ENCODE measurements around the gene SLC26A3.

The SLC26A3 gene

GRCh38 chr7:107815254-107815882 is 12.3 kb upstream of the SLC26A3 start:
- DNase-seq: no peak

- DNase-seq: no peak
Observed at GRCh38 chr7:107813524-107813923, 10.5 kb upstream of the SLC26A3 start.

GRCh38 chr7:107811934-107812333 is 8.9 kb upstream of the SLC26A3 start:
- DNase-seq: no peak

- DNase-seq: no peak
Observed at GRCh38 chr7:107810626-107811025, 7.6 kb upstream of the SLC26A3 start.

DNA sequence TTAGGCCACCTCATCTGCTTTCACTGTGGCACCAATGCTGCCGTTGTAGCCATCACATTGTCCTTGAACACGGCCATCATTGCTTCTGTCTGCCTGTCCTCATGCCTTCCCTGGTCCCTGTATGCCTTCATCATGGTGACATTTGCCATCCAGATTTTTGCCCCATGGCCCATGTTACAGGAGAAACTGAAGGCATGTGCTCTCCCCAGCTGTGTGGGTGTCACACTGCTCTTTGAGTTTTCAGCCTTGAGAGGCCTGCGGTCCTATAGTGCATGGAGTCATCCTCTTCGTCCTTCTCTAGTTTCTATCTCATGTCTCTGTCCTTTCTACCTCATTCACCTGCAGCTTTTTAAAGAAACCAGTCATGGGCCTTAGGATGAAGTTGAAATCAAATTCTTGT is 6.2 kb upstream of the SLC26A3 start:
- DNase-seq: no peak

GRCh38 chr7:107799647-107800264 is 3.3 kb downstream of the SLC26A3 start:
- DNase-seq: no peak

GRCh38 chr7:107792364-107792763 is 10.7 kb downstream of the SLC26A3 start:
- DNase-seq: no peak

DNA sequence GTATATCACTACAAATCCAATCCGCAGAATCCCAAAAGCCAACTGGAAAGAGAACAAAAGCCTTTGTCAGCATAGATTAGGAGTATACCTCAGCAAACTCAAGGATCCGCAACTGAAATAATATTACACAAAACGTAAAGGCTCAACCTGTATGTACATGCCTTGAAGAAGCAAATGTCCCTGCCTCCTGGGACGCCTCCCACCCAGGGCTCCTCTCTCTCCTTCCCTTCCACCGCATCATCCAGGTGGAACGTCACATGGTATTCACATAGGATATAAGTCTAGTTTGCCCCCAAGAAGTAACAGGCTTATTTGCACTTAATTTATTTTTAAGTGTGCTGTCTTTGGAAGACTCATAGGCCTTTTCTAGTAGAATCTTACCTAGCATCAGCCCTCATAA is 13.4 kb downstream of the SLC26A3 start:
- DNase-seq: no peak

GRCh38 chr7:107788662-107789061 is 14.4 kb downstream of the SLC26A3 start:
- DNase-seq: no peak

- DNase-seq: no peak
Observed at GRCh38 chr7:107788216-107788615, 14.8 kb downstream of the SLC26A3 start.

DNA sequence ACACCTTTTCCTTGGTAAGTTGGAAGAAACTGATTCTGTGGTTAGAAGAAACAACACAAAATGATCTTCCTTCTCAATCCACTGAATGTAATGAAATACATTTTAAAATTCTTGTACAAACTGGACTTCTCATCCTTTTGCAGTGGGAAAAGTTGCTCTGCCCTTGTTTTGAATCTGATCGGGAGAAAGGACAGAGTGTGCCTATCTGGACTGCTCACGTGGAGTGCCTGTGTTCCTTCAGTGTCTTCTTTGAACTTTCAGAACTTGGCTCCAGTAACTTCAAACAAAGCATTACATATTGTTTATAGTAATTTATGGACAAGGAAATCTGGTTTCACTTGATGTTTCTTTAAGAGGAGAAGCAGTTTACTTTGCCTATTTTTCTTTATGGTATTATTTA is 17.1 kb downstream of the SLC26A3 start:
- DNase-seq: no peak

DNA sequence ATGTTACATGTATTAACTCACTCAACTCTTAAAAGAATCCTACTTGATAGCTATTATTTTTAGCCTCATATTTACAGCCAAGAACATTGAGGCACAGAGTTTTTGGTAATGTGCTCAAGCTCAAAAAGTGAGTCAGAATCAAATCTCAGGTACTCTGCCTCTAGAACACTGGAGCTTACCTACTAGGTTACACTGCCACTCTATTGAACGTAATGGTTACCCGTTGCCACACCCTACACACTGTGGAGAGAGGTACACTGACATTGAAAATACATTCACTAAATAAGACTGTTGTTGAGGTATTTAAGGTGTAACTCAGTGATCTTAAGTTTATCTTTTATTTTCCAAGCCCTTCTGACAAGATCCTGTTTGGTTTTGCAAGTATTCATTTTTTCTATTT is 17.9 kb downstream of the SLC26A3 start:
- no peak for DNase-seq

DNA sequence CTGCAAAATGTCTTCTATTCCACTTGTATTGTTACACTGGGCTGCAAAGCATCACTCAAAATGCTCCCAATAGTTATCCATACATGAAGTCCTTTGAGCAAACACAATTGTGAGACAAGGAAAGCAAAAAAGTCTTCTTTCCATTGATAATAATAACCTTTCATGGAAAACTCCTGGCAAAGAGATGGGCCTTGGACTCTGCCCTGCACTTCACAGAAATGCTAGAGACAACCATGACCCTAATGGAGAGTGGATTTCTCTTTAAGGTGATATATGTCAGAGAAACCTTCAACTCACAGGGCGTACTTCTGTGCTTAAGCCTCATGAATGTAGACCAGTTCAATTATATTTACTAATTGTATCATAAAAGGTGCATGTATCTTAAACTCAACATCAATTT is 19.4 kb downstream of the SLC26A3 start:
- no peak for DNase-seq

GRCh38 chr7:107782374-107782773 is 20.6 kb downstream of the SLC26A3 start:
- no peak for DNase-seq

DNA sequence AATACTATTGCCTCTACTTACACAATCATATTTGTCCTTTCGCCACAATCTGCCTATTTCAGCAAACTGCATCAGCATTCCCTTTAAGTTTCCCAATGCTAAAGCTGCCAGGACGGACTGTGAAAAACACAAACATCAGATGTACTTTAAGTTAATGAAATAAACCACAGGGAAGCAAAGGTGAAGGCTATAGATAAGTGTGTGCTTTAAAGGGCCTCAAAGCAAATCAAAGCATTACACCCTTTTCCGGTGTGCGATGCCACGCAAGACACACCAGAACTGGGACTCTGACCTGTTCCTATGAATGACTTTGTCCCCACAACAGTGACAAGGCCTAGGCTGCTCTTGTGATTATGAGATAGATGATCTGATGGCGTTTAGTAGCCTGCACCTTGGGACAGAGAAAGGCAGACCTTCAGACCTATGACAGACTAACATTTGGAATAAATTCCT is 23.4 kb downstream of the SLC26A3 start:
- no peak for DNase-seq

DNA sequence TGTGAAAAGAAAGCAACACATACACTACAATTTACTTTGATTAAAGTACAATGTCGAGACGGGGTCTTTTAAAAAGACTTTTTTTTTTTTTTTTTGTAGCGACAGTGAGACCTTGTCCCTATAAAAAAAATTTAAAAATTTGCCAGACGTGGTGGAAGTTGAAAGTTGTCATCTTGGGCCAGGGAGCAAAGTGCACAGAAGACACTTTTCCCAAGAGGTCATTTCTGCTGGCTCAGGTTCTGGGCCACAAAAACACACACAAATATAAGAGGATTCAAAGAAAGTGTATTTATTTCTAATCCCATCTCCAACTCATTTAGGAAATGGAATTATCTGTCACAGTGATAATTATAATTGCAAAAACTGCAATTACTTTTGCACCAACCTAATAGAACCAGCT is 24.7 kb downstream of the SLC26A3 start:
- no peak for DNase-seq

DNA sequence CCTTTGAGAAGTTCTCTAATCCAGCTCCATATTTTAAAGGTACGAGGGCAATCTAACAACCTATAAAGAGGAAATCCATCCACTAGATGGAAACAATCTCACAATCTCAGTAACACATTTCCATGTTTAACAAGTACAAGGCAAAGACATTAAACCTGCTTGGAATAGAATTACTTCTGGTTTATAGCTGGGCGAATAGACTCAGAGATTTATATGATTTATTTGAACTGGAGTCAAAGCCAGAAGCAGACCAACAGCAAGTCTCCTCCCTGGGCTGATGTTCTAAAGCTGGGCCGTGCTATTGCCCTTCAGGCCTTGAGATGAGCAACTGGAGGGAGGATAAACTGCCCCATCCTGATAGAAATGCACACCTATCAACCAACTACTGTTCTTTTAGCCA is 25.3 kb downstream of the SLC26A3 start:
- DNase-seq: no peak

GRCh38 chr7:107773027-107773426 is 30.0 kb downstream of the SLC26A3 start:
- DNase-seq: no peak

GRCh38 chr7:107768263-107768662 is 34.8 kb downstream of the SLC26A3 start:
- no peak for DNase-seq

DNA sequence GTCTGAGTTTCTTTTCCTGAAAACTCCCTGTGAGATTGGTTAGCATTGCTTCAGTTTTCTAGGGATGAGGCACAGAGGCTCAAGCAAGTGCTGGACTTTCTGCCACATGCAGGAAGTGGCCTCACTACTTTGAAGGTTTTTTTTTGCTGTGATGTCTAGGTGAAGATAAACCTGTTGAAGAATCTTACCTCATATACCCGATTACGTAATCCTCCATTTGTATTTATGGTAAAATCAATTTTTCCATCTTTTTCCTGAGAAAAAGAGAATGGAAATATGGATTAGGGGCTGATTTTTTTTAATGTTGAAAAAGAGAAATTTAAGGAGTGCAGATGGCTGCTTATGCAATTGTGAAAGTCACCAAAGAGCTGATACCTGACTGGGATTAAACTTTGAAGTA is 35.6 kb downstream of the SLC26A3 start:
- DNase-seq: no peak

DNA sequence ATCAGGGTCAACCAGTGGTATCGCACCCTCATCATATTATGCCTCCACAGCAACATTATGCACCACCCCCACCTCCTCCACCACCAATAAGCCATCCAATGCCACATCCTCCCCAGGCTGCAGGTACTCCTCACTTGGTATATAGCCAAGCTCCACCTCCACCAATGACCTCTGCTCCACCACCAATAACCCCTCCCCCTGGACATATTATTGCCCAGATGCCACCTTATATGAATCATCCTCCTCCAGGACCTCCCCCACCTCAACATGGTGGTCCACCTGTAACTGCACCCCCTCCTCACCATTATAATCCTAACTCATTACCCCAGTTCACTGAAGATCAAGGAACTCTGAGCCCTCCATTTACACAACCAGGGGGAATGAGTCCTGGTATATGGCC is 44.4 kb downstream of the SLC26A3 start:
- no peak for DNase-seq

GRCh38 chr7:107754642-107755041 is 48.4 kb downstream of the SLC26A3 start:
- no peak for DNase-seq

DNA sequence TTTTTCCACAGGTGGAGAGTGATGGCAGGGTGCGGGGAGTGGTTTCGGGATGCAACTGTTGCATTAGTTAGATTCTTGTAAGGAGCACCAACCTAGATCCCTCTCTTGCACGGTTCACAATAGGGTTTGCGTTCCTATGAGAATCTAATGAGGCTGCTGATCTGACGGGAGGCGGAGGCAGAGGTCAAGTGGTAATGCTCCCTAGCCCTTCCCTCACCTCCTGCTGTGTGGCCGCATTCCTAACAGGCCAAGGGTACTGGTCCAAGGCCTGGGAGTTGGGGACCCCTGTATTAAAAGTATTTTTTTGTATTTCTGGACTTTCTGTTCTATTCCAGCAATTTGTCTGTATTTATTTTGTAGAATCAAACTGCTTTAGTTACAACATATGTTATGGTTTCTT is 51.9 kb downstream of the SLC26A3 start:
- no peak for DNase-seq

DNA sequence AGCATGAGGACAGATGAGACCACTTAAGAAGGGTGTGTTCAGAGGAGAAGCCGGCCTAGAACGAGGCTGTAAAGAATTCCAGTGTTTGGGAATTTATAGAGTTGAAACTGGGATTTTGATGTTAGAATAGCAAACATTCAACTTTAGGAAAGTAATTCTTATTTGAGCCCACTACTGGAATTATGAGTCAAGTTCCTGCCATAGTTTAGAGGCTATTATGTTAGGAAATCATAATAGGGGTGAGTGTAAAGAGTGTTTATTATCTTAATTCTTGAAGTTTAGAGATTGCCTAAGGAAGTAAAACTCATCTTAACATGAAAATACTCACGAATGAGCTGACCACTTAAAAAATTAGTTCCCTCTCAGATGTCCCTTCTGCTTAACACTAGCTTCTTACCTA is 57.0 kb downstream of the SLC26A3 start:
- no peak for DNase-seq

DNA sequence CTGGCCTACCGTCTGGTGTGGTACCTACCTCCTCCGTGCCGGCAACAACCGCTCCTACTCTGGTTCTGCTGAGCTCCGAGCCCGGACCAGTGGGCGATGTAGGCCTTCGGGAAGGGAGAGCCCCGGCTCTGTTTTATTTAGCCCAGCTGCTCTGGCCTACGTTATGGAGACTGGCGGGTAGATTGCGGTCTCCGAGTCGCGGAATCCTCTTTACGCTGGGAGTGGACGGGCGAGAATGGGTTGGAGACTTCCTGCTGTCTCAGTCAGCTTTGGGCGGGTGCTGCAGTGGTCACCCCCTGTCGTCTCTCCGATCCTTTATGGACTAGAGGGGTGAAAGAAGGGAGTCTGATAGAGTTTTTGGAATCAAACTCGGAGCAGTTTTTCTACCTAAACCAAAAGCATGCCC is 58.7 kb downstream of the SLC26A3 start:
- DNase-seq: no peak

Data from CD4-positive, alpha-beta T cell treated with Interferon alpha-2 for 1 hour (primary cell).